VCaP (cell line): Measurements from ENCODE around the gene SLC6A9.

ENCODE experiments used
- H3K27ac ChIP-seq: fragments of 450-650 bp; 2 replicates; pipeline ENCODE4 v1.5.1; 2017
- CTCF ChIP-seq: fragments of 450-650 bp; conservative IDR thresholded peaks from 2 replicates; pipeline ENCODE4 v1.5.1; 2017; ENCODE audit warnings: mild to moderate bottlenecking, moderate library complexity

SLC6A9 gene

GRCh38 chr1:44016041-44016889, 15.0 kb downstream of the SLC6A9 start:
- H3K27ac ChIP-seq, result no peak overlapping the region
- no peak for TF ChIP-seq CTCF

- TF ChIP-seq CTCF, result no peak
These were observed 16.1 kb downstream of the SLC6A9 start for GRCh38 chr1:44015206-44015605.

GRCh38 chr1:44014365-44015104, 16.7 kb downstream of the SLC6A9 start:
- H3K27ac ChIP-seq, result no peak overlapping the region

More at GRCh38 chr1:44015206-44015605, 16.1 kb downstream of the SLC6A9 start:
- no peak overlapping the region for H3K27ac ChIP-seq

GRCh38 chr1:44013949-44014348, 17.3 kb downstream of the SLC6A9 start:
- no peak overlapping the region for H3K27ac ChIP-seq

More at GRCh38 chr1:44014365-44015104, 16.7 kb downstream of the SLC6A9 start:
- TF ChIP-seq CTCF, result no peak

GRCh38 chr1:44012941-44013609, 18.2 kb downstream of the SLC6A9 start:
- no peak overlapping the region for H3K27ac ChIP-seq
- TF ChIP-seq CTCF, result no peak

More at GRCh38 chr1:44013949-44014348, 17.3 kb downstream of the SLC6A9 start:
- no peak for TF ChIP-seq CTCF

- H3K27ac ChIP-seq, result no peak overlapping the region
These were observed 18.9 kb downstream of the SLC6A9 start for GRCh38 chr1:44012404-44012803.

More at GRCh38 chr1:44012404-44012803, 18.9 kb downstream of the SLC6A9 start:
- TF ChIP-seq CTCF, result no peak
